Loucy (cell line): ENCODE results near the gene PNMA8B.

Source experiments
- EZH2phosphoT487 ChIP-seq: fragments of 200-600 bp; IDR thresholded peaks from 2 replicates; pipeline ENCODE4 v1.6.1; 2018; ENCODE audit warnings: antibody characterized with exemption, mild to moderate bottlenecking, moderate library complexity, borderline replicate concordance
- TF ChIP-seq, protein P1 (sequence below): fragments of 200-600 bp; sonication (generic); conservative IDR thresholded peaks from 2 replicates; pipeline ENCODE4 v1.5.1; 2014; ENCODE audit warnings: mild to moderate bottlenecking, antibody characterized with exemption, low read length

DNA sequence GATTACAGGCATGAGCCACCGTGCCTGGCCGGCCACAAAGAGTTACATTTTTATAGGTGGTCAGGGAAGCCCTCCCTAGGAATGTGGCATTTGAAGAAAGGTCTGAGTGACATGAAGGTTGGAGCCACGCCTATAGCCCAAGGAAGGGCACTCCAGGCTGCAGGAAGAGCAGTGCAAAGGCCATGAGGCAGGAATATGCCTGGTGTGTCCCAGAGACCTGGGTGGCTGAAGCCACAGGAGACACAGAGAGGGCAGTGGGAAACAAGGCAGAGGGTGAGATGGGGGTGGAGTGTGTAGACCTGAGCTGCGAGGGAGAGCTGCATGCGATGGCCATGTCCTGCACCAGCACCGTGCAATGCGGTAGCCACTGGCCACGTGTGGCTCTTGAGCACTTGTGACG, 4.9 kb downstream of the PNMA8B start:
- TF ChIP-seq, protein P1, sequence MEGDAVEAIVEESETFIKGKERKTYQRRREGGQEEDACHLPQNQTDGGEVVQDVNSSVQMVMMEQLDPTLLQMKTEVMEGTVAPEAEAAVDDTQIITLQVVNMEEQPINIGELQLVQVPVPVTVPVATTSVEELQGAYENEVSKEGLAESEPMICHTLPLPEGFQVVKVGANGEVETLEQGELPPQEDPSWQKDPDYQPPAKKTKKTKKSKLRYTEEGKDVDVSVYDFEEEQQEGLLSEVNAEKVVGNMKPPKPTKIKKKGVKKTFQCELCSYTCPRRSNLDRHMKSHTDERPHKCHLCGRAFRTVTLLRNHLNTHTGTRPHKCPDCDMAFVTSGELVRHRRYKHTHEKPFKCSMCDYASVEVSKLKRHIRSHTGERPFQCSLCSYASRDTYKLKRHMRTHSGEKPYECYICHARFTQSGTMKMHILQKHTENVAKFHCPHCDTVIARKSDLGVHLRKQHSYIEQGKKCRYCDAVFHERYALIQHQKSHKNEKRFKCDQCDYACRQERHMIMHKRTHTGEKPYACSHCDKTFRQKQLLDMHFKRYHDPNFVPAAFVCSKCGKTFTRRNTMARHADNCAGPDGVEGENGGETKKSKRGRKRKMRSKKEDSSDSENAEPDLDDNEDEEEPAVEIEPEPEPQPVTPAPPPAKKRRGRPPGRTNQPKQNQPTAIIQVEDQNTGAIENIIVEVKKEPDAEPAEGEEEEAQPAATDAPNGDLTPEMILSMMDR, result no peak
- TF ChIP-seq EZH2phosphoT487, result no peak
